ENCODE data around the gene TIPARP.

DNA sequence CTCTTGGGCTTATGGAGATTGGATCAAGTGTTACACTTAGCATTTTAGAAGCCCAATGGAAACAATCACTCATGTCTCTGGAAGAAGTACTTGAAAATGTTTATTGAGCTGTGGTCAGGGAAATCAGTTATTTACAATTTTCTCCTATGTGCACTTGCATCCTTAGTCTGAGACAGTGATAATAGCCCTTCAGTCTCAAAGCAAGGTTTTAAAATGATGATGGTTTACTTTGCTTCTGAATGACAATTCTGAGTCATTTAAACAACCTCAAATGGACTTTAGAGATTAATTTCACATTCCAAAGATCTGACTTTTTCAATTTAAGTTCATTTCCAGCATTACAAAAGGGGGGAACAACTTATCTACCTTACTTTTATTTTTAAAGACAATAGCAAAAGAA, 20.1 kb downstream of the TIPARP start:
- TF ChIP-seq, protein P1, sequence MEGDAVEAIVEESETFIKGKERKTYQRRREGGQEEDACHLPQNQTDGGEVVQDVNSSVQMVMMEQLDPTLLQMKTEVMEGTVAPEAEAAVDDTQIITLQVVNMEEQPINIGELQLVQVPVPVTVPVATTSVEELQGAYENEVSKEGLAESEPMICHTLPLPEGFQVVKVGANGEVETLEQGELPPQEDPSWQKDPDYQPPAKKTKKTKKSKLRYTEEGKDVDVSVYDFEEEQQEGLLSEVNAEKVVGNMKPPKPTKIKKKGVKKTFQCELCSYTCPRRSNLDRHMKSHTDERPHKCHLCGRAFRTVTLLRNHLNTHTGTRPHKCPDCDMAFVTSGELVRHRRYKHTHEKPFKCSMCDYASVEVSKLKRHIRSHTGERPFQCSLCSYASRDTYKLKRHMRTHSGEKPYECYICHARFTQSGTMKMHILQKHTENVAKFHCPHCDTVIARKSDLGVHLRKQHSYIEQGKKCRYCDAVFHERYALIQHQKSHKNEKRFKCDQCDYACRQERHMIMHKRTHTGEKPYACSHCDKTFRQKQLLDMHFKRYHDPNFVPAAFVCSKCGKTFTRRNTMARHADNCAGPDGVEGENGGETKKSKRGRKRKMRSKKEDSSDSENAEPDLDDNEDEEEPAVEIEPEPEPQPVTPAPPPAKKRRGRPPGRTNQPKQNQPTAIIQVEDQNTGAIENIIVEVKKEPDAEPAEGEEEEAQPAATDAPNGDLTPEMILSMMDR (conservative IDR thresholded peaks at IDR 0.05; ENCODE audit: low read length): no peak
- no peak for TF ChIP-seq EZH2phosphoT487 (IDR thresholded peaks at IDR 0.05; ENCODE audit: borderline replicate concordance, low read depth, low read length)

Data from OCI-LY7 (cell line).